ENCODE data around the gene SBK1. TPM values are rescaled to one million over a fixed set of nuclear protein-coding genes. Genes with fewer than 3 reads are reported as not detected.

SBK1 gene
- total RNA-seq, 2 experiments from 2014 or later, result 17.9 to 19.4 TPM

DNA sequence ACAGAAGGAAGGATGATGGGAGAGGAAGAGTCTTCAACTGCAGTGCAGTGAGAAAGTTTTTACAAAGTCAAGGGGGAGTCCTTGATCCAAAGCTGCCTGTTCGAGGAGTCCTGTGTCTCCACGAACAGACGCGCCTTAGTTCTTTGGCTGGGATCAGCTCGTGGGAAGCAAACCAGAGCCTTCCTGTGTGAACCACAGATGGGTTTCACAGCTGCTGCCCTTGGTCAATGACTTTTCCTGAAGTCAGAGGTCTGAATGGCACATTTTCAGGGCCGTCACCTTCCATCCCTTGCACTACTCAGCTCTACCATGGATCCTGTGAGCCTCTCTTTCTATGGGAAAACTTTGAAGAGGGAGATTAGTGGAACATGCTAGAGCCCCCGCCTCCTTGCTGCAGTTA lies 4.2 kb upstream of the SBK1 start:
- Mint-ChIP-seq H3K27me3 (no peaks in the 10 kb centered on the region), H3K9me3 (no peaks in the 10 kb centered on the region), H3K36me3 (ENCODE audit: low read depth) (peaks cover 3% of the 10 kb centered on the region), H3K27ac (no peak overlapping the region), H3K4me1 (peaks cover 38% of the 10 kb centered on the region), H3K4me3 (no peak overlapping the region)
- no peak for DNase-seq
- POLR2A ChIA-PET, result interaction anchor here (0.5 kb wide), 1 partner anchor 9 kb away, joined by 5 read pairs; no protein-coding TSS in a partner anchor
- CTCF ChIA-PET, result interaction anchor here (0.9 kb wide), 1 partner anchor 10 kb away, joined by 3 read pairs; no protein-coding TSS in a partner anchor

DNA sequence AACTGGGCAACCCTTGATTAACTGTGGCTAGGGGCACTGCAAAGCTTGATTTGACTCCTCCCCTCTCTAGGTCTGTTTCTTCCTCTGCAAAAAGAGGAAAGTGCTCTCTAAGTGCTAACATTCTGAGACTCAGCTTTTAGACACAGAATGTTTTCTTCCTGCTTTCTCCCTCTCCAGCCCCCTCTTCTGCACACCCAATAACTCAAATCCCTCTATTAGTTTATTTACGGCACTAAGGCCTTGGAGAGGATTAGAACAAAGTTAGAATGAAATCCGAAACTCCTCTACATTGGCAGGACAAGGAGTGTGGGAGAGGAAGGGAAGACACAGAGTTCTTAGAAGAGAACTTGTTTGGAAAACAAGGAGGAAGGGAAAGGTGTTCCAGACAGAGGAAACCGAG lies 3.3 kb upstream of the SBK1 start:
- Mint-ChIP-seq H3K4me3 (no peak overlapping the region), H3K36me3 (ENCODE audit: low read depth) (peaks cover 8% of the 10 kb centered on the region), H3K27ac (peak overlapping the region; percentile 15), H3K9me3 (no peaks in the 10 kb centered on the region), H3K27me3 (peaks cover 6% of the 10 kb centered on the region), H3K4me1 (peaks cover 43% of the 10 kb centered on the region)
- no peak for DNase-seq
- CTCF ChIA-PET, result interaction anchor here (0.5 kb wide), 1 partner anchor 10 kb away, joined by 3 read pairs; no protein-coding TSS in a partner anchor
- POLR2A ChIA-PET, result no interaction called here

DNA sequence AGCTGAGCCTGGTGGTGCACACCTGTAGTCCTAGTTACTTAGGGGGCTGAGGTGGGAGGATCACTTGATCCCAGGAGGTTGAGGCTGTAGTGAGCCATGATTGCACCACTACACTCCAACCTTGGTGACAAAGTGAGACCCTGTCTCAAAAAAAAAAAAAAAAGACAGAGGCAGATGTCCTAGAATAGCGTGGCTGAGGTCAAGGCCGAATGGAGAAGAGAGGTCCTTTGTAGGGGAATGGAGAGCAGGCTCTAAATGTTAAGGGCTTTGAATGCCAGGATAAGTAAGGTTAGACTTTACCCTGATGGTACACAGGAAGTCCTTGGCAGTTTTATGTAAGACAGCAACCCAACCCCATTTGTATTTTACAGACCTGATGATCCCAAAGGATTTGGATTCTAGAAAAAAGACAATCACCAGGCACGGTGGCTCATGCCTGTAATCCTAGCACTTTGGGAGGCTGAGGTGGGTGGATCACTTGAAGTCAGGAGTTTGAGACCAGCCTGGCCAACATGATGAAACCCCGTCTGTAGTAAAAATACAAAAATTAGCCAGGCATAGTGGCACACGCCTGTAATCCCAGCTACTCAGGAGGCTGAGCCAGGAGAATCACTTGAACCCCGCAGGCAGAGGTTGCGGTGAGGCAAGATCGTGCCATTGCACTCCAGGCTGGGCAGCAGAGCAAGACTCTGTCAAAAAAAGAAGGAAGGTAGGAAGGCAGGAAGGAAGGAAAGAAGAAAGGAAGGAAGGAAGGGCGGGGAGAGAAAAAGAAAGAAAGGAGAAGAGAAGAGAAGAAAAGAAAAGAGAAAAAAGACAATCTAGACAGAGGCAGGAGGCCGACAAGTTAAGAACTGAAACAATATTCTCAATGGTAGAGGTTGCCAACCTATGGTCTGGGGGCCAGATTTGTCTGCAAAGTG lies 2.1 kb upstream of the SBK1 start:
- Mint-ChIP-seq H3K4me1 (peaks cover 54% of the 10 kb centered on the region), H3K27me3 (peaks cover 10% of the 10 kb centered on the region), H3K27ac (peak overlapping the region; percentile 50), H3K9me3 (no peaks in the 10 kb centered on the region), H3K36me3 (ENCODE audit: low read depth) (peaks cover 16% of the 10 kb centered on the region), H3K4me3 (peak overlapping the region; percentile 39)
- CTCF ChIA-PET, result interaction anchor here (0.6 to 0.8 kb wide), 2 partner anchors 26 to 77 kb away, joined by 3 read pairs; no protein-coding TSS in a partner anchor
- POLR2A ChIA-PET, result no interaction called here
- DNase-seq, result no peak

GRCh38 chr16:28290859-28291254 lies 1.5 kb upstream of the SBK1 start:
- ChIA-PET CTCF (interaction anchor here (0.8 to 3.1 kb wide), 3 partner anchors 9 to 26 kb away, joined by 3 to 9 read pairs (median 6); no protein-coding TSS in a partner anchor), POLR2A (no interaction called here)
- H3K4me3 Mint-ChIP-seq, result peak overlapping the region; percentile 39
- H3K27ac Mint-ChIP-seq, result no peak overlapping the region
- H3K27me3 Mint-ChIP-seq, result peaks cover 10% of the 10 kb centered on the region
- H3K4me1 Mint-ChIP-seq, result peaks cover 59% of the 10 kb centered on the region
- no peaks in the 10 kb centered on the region for H3K9me3 Mint-ChIP-seq
- DNase-seq, result no peak
- peaks cover 20% of the 10 kb centered on the region for H3K36me3 Mint-ChIP-seq (ENCODE audit: low read depth)

GRCh38 chr16:28292731-28293600 lies 641 bp downstream of the SBK1 start:
- CTCF ChIA-PET, result interaction anchor here (0.6 to 3.1 kb wide), 3 partner anchors 15 to 183 kb away, joined by 3 to 9 read pairs (median 3); no protein-coding TSS in a partner anchor
- H3K4me3 Mint-ChIP-seq, result peak overlapping the region; percentile 88
- peaks cover 25% of the 10 kb centered on the region for H3K36me3 Mint-ChIP-seq (ENCODE audit: low read depth)
- H3K4me1 Mint-ChIP-seq, result peaks cover 71% of the 10 kb centered on the region
- peaks cover 10% of the 10 kb centered on the region for H3K27me3 Mint-ChIP-seq
- H3K9me3 Mint-ChIP-seq, result no peaks in the 10 kb centered on the region
- POLR2A ChIA-PET, result interaction anchor here (1.0 kb wide), 1 partner anchor 14 kb away, joined by 3 read pairs; no protein-coding TSS in a partner anchor
- peak; percentile 24 for DNase-seq
- peak overlapping the region; percentile 80 for H3K27ac Mint-ChIP-seq

- H3K27ac Mint-ChIP-seq, result no peak overlapping the region
- peaks cover 71% of the 10 kb centered on the region for H3K4me1 Mint-ChIP-seq
Measured at GRCh38 chr16:28293601-28293960, 1.3 kb downstream of the SBK1 start.

GRCh38 chr16:28294201-28294600 lies 1.9 kb downstream of the SBK1 start:
- ChIA-PET CTCF (no interaction called here), POLR2A (no interaction called here)
- H3K4me1 Mint-ChIP-seq, result peaks cover 65% of the 10 kb centered on the region
- peaks cover 10% of the 10 kb centered on the region for H3K27me3 Mint-ChIP-seq
- no peak overlapping the region for H3K27ac Mint-ChIP-seq
- peak overlapping the region; percentile 88 for H3K4me3 Mint-ChIP-seq
- peaks cover 26% of the 10 kb centered on the region for H3K36me3 Mint-ChIP-seq (ENCODE audit: low read depth)
- H3K9me3 Mint-ChIP-seq, result no peaks in the 10 kb centered on the region
- no peak for DNase-seq

More at GRCh38 chr16:28293601-28293960, 1.3 kb downstream of the SBK1 start:
- Mint-ChIP-seq H3K9me3 (no peaks in the 10 kb centered on the region), H3K36me3 (ENCODE audit: low read depth) (peaks cover 28% of the 10 kb centered on the region), H3K4me3 (peak overlapping the region; percentile 88), H3K27me3 (peaks cover 10% of the 10 kb centered on the region)
- ChIA-PET CTCF (interaction anchor here (3.1 kb wide), 1 partner anchor 16 kb away, joined by 9 read pairs; no protein-coding TSS in a partner anchor), POLR2A (interaction anchor here (1.0 kb wide), 1 partner anchor 14 kb away, joined by 3 read pairs; no protein-coding TSS in a partner anchor)
- DNase-seq, result no peak

DNA sequence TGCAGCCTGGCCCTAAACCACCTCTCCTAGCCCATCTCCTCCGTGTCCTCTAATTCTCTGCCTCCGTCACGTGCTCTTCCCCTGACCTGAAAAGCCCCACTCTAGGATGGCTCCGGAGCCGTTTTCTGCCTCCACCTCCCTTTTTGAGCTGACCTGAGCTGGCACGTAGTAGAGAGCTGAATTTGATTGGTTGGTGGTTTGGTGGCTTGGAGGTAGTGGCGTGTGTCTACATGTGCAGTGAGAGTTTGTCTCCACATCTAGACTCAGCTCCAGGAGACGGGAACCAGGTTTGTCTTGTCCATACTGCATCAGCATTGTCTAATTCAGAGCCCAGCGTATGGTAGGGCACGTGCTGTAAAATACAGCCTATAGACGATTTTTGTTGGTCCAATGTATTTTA lies 3.0 kb downstream of the SBK1 start:
- CTCF ChIA-PET, result interaction anchor here (0.6 kb wide), 1 partner anchor 22 kb away, joined by 3 read pairs; no protein-coding TSS in a partner anchor
- H3K27ac Mint-ChIP-seq, result no peak overlapping the region
- H3K4me3 Mint-ChIP-seq, result peak overlapping the region; percentile 88

GRCh38 chr16:28297308-28297707 lies 5.0 kb downstream of the SBK1 start:
- H3K4me3 Mint-ChIP-seq, result peak overlapping the region; percentile 39
- DNase-seq, result no peak
- H3K27ac Mint-ChIP-seq, result peak overlapping the region; percentile 82
- H3K27me3 Mint-ChIP-seq, result peaks cover 10% of the 10 kb centered on the region
- ChIA-PET POLR2A (no interaction called here), CTCF (interaction anchor here (0.8 to 2.1 kb wide), 4 partner anchors 11 to 24 kb away, joined by 3 to 7 read pairs (median 4); no protein-coding TSS in a partner anchor)
- peaks cover 51% of the 10 kb centered on the region for H3K4me1 Mint-ChIP-seq
- no peaks in the 10 kb centered on the region for H3K9me3 Mint-ChIP-seq
- peaks cover 31% of the 10 kb centered on the region for H3K36me3 Mint-ChIP-seq (ENCODE audit: low read depth)

More for the DNA sequence above, 3.0 kb downstream of the SBK1 start:
- H3K9me3 Mint-ChIP-seq, result no peaks in the 10 kb centered on the region
- POLR2A ChIA-PET, result no interaction called here
- H3K4me1 Mint-ChIP-seq, result peaks cover 64% of the 10 kb centered on the region
- H3K27me3 Mint-ChIP-seq, result peaks cover 10% of the 10 kb centered on the region
- DNase-seq, result no peak
- peaks cover 30% of the 10 kb centered on the region for H3K36me3 Mint-ChIP-seq (ENCODE audit: low read depth)

- Mint-ChIP-seq H3K27me3 (peaks cover 10% of the 10 kb centered on the region), H3K4me1 (peaks cover 56% of the 10 kb centered on the region), H3K4me3 (peak overlapping the region; percentile 39), H3K36me3 (ENCODE audit: low read depth) (peaks cover 33% of the 10 kb centered on the region), H3K9me3 (no peaks in the 10 kb centered on the region), H3K27ac (peak overlapping the region; percentile 82)
- POLR2A ChIA-PET, result no interaction called here
- peak; percentile 50 for DNase-seq
- CTCF ChIA-PET, result interaction anchor here (1.2 to 2.1 kb wide), 3 partner anchors 19 to 24 kb away, joined by 3 to 7 read pairs (median 5); no protein-coding TSS in a partner anchor
Measured at GRCh38 chr16:28297784-28298510, 5.6 kb downstream of the SBK1 start.

DNA sequence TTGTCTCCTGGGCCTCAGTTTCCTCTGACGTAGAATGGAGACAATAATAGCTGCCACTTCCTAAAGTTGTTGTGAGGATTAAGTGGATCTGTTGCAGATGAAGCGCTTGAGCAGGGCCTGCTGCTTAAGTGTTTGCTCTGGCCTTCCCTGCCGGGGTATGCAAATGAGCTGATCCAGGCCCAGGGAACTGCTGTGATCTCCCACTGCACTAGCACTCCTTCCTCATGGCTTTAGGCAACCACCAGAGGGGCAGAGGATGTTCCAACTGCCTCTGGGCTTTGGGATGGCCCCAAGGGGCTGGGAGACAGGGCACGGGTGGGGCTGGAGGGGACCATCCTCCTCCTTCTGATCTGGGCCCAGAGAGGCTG lies 6.2 kb downstream of the SBK1 start:
- Mint-ChIP-seq H3K4me1 (peaks cover 57% of the 10 kb centered on the region), H3K36me3 (ENCODE audit: low read depth) (peaks cover 33% of the 10 kb centered on the region), H3K27me3 (peaks cover 10% of the 10 kb centered on the region), H3K9me3 (no peaks in the 10 kb centered on the region), H3K4me3 (no peak overlapping the region), H3K27ac (no peak overlapping the region)
- ChIA-PET POLR2A (no interaction called here), CTCF (interaction anchor here (2.0 to 2.1 kb wide), 2 partner anchors 18 to 20 kb away, joined by 5 to 7 read pairs; no protein-coding TSS in a partner anchor)
- DNase-seq, result no peak

GRCh38 chr16:28300327-28300726 lies 8.0 kb downstream of the SBK1 start:
- Mint-ChIP-seq H3K27ac (no peak overlapping the region), H3K27me3 (no peaks in the 10 kb centered on the region), H3K9me3 (no peaks in the 10 kb centered on the region), H3K36me3 (ENCODE audit: low read depth) (peaks cover 28% of the 10 kb centered on the region), H3K4me1 (peaks cover 42% of the 10 kb centered on the region), H3K4me3 (no peak overlapping the region)
- DNase-seq, result no peak
- ChIA-PET CTCF (interaction anchor here (0.6 to 2.6 kb wide), 5 partner anchors 9 to 82 kb away, joined by 4 to 11 read pairs (median 4); no protein-coding TSS in a partner anchor), POLR2A (interaction anchor here (0.6 kb wide), 1 partner anchor 716 kb away, joined by 6 read pairs; no protein-coding TSS in a partner anchor)

Measured in activated CD4-positive, alpha-beta T cell treated with anti-CD3 and anti-CD28 coated beads, Interleukin-2, amount 10 ng/mL, durations not matched to agents 7 days and 5 days (primary cell).